Pericardium fibroblast (primary cell): Measurements from ENCODE around the gene CD44. TPM values are rescaled to one million over a fixed set of nuclear protein-coding genes. Genes with fewer than 3 reads are reported as not detected.

Experiments
- total RNA-seq: library from RNA; depleted of rRNA; stranded (reverse); fragments of >200 nt; gene quantifications from 2 replicates; pipeline ENCODE4 v1.2.3, GENCODE V29; 2015

CD44 gene
- 62.2 and 95.9 TPM in 2 replicates for total RNA-seq

DNA sequence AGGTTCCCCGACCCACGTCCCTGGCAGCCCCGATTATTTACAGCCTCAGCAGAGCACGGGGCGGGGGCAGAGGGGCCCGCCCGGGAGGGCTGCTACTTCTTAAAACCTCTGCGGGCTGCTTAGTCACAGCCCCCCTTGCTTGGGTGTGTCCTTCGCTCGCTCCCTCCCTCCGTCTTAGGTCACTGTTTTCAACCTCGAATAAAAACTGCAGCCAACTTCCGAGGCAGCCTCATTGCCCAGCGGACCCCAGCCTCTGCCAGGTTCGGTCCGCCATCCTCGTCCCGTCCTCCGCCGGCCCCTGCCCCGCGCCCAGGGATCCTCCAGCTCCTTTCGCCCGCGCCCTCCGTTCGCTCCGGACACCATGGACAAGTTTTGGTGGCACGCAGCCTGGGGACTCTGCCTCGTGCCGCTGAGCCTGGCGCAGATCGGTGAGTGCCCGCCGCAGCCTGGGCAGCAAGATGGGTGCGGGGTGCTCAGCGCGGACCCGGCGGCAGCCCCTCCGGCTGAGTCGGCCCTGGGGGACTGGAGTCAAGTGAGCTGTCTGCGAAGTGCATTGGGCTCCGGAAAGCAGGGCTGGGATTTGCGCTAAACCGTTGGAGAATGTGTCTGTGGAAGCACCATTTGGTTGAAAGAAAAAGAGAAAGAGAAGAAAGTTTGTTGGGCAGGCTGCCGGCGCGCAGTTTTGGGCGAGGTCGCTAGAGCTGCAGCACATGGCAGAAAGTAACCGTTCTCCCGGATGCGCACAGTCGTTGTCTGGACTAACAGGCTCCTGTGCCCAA lies at the start of gene CD44:
Gene CD44 (plus strand): TSS at position 229 of the 779 bp plus-strand sequence. CDS start 133 bp downstream, at position 362.

Other genes starting within 250 kb of the CD44 start
- gene APIP, start 222.8 kb upstream of the CD44 start, total RNA-seq, result 14.6 and 16.5 TPM in 2 replicates
- 10.2 and 18.6 TPM in 2 replicates for gene PDHX, start 222.6 kb upstream of the CD44 start, total RNA-seq